MM.1S (cell line): ENCODE data around the gene IL17RD.

Source experiments
- DNase-seq: peaks from one replicate; pipeline ENCODE4 v3.0.0-alpha.2; 2015
- H2AFZ ChIP-seq: fragments of 300-600 bp; sonication (generic); 2 replicates; pipeline ENCODE4 v1.6.0; 2016; ENCODE audit warnings: antibody characterized with exemption, low read length
- H3F3A ChIP-seq: fragments of 300-600 bp; sonication (generic); 2 replicates; pipeline ENCODE4 v1.6.1; 2016; ENCODE audit warnings: mild to moderate bottlenecking, antibody characterized with exemption, low read length, moderate library complexity, mixed read lengths; ENCODE audit not compliant: insufficient read depth
- H3K27ac ChIP-seq: fragments of 300-600 bp; sonication (generic); 2 replicates; pipeline ENCODE4 v1.5.1; 2016; ENCODE audit warnings: mild to moderate bottlenecking, low read length
- H3K27me3 ChIP-seq: fragments of 300-600 bp; sonication (generic); replicated peaks from 2 replicates; pipeline ENCODE4 v1.6.0; 2016; ENCODE audit warnings: low read length; ENCODE audit not compliant: insufficient read depth
- H3K36me3 ChIP-seq: fragments of 300-600 bp; sonication (generic); replicated peaks from 2 replicates; pipeline ENCODE4 v1.6.1; 2016; ENCODE audit warnings: mild to moderate bottlenecking, low read length, mixed read lengths; ENCODE audit not compliant: insufficient read depth
- H3K4me1 ChIP-seq: fragments of 300-600 bp; sonication (generic); 2 replicates; pipeline ENCODE4 v1.6.1; 2016; ENCODE audit warnings: low read length, mixed read lengths
- H3K4me2 ChIP-seq: fragments of 300-600 bp; sonication (generic); 2 replicates; pipeline ENCODE4 v1.6.0; 2016; ENCODE audit warnings: low read depth, low read length
- H3K4me3 ChIP-seq: fragments of 300-600 bp; sonication (generic); 2 replicates; pipeline ENCODE4 v1.5.1; 2016; ENCODE audit warnings: low read length, mixed read lengths
- H3K79me2 ChIP-seq: fragments of 300-600 bp; sonication (generic); 2 replicates; pipeline ENCODE4 v1.6.1; 2016; ENCODE audit warnings: mixed run types, low read length, mixed read lengths
- H3K9ac ChIP-seq: fragments of 300-600 bp; sonication (generic); 2 replicates; pipeline ENCODE4 v1.6.1; 2016; ENCODE audit warnings: low read length, mixed read lengths
- H3K9me2 ChIP-seq: fragments of 300-600 bp; sonication (generic); replicated peaks from 2 replicates; pipeline ENCODE4 v1.6.1; 2016; ENCODE audit warnings: mild to moderate bottlenecking, low read length, mixed read lengths; ENCODE audit not compliant: insufficient read depth
- H3K9me3 ChIP-seq: fragments of 300-600 bp; sonication (generic); replicated peaks from 2 replicates; pipeline ENCODE4 v1.6.1; 2016; ENCODE audit warnings: mild to moderate bottlenecking, low read length, mixed read lengths; ENCODE audit not compliant: insufficient read depth
- H4K20me1 ChIP-seq: fragments of 300-600 bp; sonication (generic); 2 replicates; pipeline ENCODE4 v1.6.1; 2016; ENCODE audit warnings: mild to moderate bottlenecking, low read length, moderate library complexity, mixed read lengths; ENCODE audit not compliant: insufficient read depth
- EZH2 ChIP-seq: fragments of 300-600 bp; sonication (generic); optimal IDR thresholded peaks from 2 replicates; pipeline ENCODE3; 2017; ENCODE audit warnings: low read depth, mild to moderate bottlenecking, antibody characterized with exemption, low read length, mixed read lengths
- EZH2phosphoT487 ChIP-seq: fragments of 300-600 bp; sonication (generic); IDR thresholded peaks from 2 replicates; pipeline ENCODE4 v1.6.1; 2018; ENCODE audit warnings: antibody characterized with exemption, low read length
- TF ChIP-seq, protein P1 (sequence below): fragments of 300-600 bp; sonication (generic); IDR thresholded peaks from 2 replicates; pipeline ENCODE4 v1.5.1; 2016; ENCODE audit warnings: antibody characterized with exemption, low read length, mixed read lengths

The IL17RD gene

DNA sequence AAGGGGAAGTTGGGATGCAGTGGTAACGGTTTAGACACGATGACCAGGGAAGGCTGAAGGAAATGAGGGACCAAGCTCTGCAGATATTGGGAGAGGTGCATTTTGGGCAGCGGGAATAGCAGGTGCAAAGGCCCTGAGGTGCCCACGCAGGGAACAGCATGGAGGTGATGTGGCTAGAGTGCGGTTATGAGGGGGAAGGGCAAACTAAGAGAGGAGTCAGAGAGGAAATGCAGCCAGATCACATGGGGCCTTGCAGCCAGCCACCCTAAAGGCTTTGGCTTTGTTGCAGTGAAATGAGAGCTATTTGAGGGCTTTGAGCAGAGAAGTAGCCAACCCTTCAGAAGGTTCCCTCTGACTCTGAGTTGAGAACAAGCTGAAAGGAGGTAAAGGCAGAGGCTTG is 102.1 kb downstream of the IL17RD start:
- Histone ChIP-seq H3K36me3 (no peaks in the 10 kb centered on the region), H3K79me2 (no peaks in the 10 kb centered on the region), H4K20me1 (no peaks in the 10 kb centered on the region), H3K4me1 (no peaks in the 10 kb centered on the region), H3K27ac (no peak overlapping the region), H3K27me3 (no peaks in the 10 kb centered on the region), H3K9ac (no peak overlapping the region), H3K4me2 (no peak overlapping the region), H3K4me3 (no peak overlapping the region), H2AFZ (no peak overlapping the region), H3F3A (no peaks in the 10 kb centered on the region), H3K9me3 (no peaks in the 10 kb centered on the region), H3K9me2 (no peaks in the 10 kb centered on the region)
- no peak for DNase-seq
- TF ChIP-seq EZH2phosphoT487 (no peak), EZH2 (no peak)
- TF ChIP-seq, protein P1, sequence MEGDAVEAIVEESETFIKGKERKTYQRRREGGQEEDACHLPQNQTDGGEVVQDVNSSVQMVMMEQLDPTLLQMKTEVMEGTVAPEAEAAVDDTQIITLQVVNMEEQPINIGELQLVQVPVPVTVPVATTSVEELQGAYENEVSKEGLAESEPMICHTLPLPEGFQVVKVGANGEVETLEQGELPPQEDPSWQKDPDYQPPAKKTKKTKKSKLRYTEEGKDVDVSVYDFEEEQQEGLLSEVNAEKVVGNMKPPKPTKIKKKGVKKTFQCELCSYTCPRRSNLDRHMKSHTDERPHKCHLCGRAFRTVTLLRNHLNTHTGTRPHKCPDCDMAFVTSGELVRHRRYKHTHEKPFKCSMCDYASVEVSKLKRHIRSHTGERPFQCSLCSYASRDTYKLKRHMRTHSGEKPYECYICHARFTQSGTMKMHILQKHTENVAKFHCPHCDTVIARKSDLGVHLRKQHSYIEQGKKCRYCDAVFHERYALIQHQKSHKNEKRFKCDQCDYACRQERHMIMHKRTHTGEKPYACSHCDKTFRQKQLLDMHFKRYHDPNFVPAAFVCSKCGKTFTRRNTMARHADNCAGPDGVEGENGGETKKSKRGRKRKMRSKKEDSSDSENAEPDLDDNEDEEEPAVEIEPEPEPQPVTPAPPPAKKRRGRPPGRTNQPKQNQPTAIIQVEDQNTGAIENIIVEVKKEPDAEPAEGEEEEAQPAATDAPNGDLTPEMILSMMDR: no peak

- no peaks in the 10 kb centered on the region for H3F3A ChIP-seq
- H2AFZ ChIP-seq: no peak overlapping the region
- no peaks in the 10 kb centered on the region for H3K4me1 ChIP-seq
- no peaks in the 10 kb centered on the region for H3K9me3 ChIP-seq
- TF ChIP-seq EZH2: no peak
- TF ChIP-seq, protein P1: no peak
- TF ChIP-seq EZH2phosphoT487: no peak
- no peak overlapping the region for H3K4me2 ChIP-seq
- no peaks in the 10 kb centered on the region for H3K79me2 ChIP-seq
- no peak overlapping the region for H3K27ac ChIP-seq
- H3K9ac ChIP-seq: no peak overlapping the region
- H4K20me1 ChIP-seq: no peaks in the 10 kb centered on the region
- no peaks in the 10 kb centered on the region for H3K36me3 ChIP-seq
- no peak overlapping the region for H3K4me3 ChIP-seq
- H3K27me3 ChIP-seq: no peaks in the 10 kb centered on the region
- no peaks in the 10 kb centered on the region for H3K9me2 ChIP-seq
- no peak for DNase-seq
These were observed 103.0 kb downstream of the IL17RD start for GRCh38 chr3:57062101-57062631.

- Histone ChIP-seq H3K36me3 (no peaks in the 10 kb centered on the region), H3K4me2 (no peak overlapping the region), H3K9ac (no peak overlapping the region), H3K4me1 (no peaks in the 10 kb centered on the region), H3K27me3 (no peaks in the 10 kb centered on the region), H2AFZ (no peak overlapping the region), H3K4me3 (no peak overlapping the region), H3K9me3 (no peaks in the 10 kb centered on the region), H3F3A (no peaks in the 10 kb centered on the region), H3K9me2 (no peaks in the 10 kb centered on the region), H3K27ac (no peak overlapping the region), H4K20me1 (no peaks in the 10 kb centered on the region), H3K79me2 (no peaks in the 10 kb centered on the region)
- TF ChIP-seq, protein P1: no peak
- TF ChIP-seq EZH2: no peak
- TF ChIP-seq EZH2phosphoT487: no peak
- DNase-seq: no peak
These were observed 103.6 kb downstream of the IL17RD start for GRCh38 chr3:57061556-57061955.
